ENCODE data around the gene NT5DC4.

DNA sequence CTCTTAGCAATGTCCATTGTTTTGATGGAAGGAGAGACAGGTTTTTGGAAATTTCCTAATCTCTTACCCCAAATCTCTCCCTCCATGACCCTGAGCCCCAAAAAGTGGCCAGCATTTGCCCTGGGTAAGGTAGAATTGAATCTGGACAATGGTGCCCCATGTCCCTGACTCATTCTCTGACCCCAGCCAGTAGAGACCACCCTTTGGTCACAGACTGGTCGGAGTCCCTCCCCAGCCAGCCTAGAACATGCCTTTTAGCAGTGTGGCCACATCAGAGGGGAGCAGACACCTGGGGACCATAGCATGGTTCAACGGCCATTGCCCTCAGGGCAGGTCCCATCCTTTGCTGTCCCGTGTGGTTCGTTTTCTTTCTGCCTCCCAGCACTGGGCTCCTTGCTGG is 6.5 kb upstream of the NT5DC4 start:
- TF ChIP-seq, protein P1, sequence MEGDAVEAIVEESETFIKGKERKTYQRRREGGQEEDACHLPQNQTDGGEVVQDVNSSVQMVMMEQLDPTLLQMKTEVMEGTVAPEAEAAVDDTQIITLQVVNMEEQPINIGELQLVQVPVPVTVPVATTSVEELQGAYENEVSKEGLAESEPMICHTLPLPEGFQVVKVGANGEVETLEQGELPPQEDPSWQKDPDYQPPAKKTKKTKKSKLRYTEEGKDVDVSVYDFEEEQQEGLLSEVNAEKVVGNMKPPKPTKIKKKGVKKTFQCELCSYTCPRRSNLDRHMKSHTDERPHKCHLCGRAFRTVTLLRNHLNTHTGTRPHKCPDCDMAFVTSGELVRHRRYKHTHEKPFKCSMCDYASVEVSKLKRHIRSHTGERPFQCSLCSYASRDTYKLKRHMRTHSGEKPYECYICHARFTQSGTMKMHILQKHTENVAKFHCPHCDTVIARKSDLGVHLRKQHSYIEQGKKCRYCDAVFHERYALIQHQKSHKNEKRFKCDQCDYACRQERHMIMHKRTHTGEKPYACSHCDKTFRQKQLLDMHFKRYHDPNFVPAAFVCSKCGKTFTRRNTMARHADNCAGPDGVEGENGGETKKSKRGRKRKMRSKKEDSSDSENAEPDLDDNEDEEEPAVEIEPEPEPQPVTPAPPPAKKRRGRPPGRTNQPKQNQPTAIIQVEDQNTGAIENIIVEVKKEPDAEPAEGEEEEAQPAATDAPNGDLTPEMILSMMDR (IDR thresholded peaks at IDR 0.05; ENCODE audit: borderline replicate concordance, extremely low read depth, low read length, poor library complexity, severe bottlenecking): no peak
- no peak for TF ChIP-seq EZH2 (IDR thresholded peaks at IDR 0.05; ENCODE audit: borderline replicate concordance, low read depth, low read length, severe bottlenecking)
